T-helper 17 cell (primary cell): ENCODE results near the gene CINP. TPM values are rescaled to one million over a fixed set of nuclear protein-coding genes. Genes with fewer than 3 reads are reported as not detected.
"Not testable (repeated sequence)": the region's sequence is repeated elsewhere in the genome, so short reads cannot be mapped to it uniquely, and the experiment has no call there.

Source experiments
- ATAC-seq: fragments of 150-1000 bp; cut with Tn5 transposase; 2 replicates; pipeline ENCODE4 v1.10.0; 2021; ENCODE audit warnings: mild to moderate bottlenecking, moderate library complexity
- DNase-seq, 3 donors: peaks; one replicate each; pipeline versions ENCODE4 v3.0.0 to v3.0.0-alpha.2; 2020 to 2021
- H3K9me3 ChIP-seq: one replicate; pipeline ENCODE4 v1.7.0; 2013; ENCODE audit warnings: low read length, mild to moderate bottlenecking; ENCODE audit not compliant: control insufficient read depth, poor library complexity, severe bottlenecking
- H3K27ac Mint-ChIP-seq: one replicate; pipeline ENCODE4 v1.8.0; 2022; ENCODE audit warnings: mild to moderate bottlenecking, moderate library complexity, mixed read lengths
- H3K27me3 Mint-ChIP-seq: one replicate; pipeline ENCODE4 v1.8.0; 2022; ENCODE audit warnings: mixed read lengths
- H3K36me3 Mint-ChIP-seq: one replicate; pipeline ENCODE4 v1.8.0; 2022; ENCODE audit warnings: low read depth, mixed read lengths
- H3K4me1 Mint-ChIP-seq: one replicate; pipeline ENCODE4 v1.8.0; 2022; ENCODE audit warnings: mild to moderate bottlenecking, mixed read lengths
- H3K4me3 Mint-ChIP-seq: one replicate; pipeline ENCODE4 v1.8.0; 2022; ENCODE audit warnings: mild to moderate bottlenecking, moderate library complexity, mixed read lengths
- total RNA-seq, 4 donors: library from RNA in 2 of 4; stranded (reverse) in 2 of 4; gene quantifications; one replicate each; pipeline ENCODE4 v1.2.3 and lab custom pipeline; 2022 to 2026

CINP gene
- total RNA-seq, 2 donors from 2014 or later: 17.1 to 21.3 TPM

- H3K36me3 Mint-ChIP-seq: no peaks in the 10 kb centered on the region
- H3K27me3 Mint-ChIP-seq: no peaks in the 10 kb centered on the region
- no peak for DNase-seq
- H3K9me3 ChIP-seq: no peaks in the 10 kb centered on the region
- peaks cover 2% of the 10 kb centered on the region for H3K4me1 Mint-ChIP-seq
- no peak overlapping the region for H3K27ac Mint-ChIP-seq
- no peak for ATAC-seq
- no peak overlapping the region for H3K4me3 Mint-ChIP-seq
Observed at GRCh38 chr14:102346645-102347044, 16.0 kb downstream of the CINP start.

GRCh38 chr14:102345232-102345631 lies 17.5 kb downstream of the CINP start:
- DNase-seq (no peak), ATAC-seq (no peak)
- no peak overlapping the region for H3K4me3 Mint-ChIP-seq
- peaks cover 2% of the 10 kb centered on the region for H3K4me1 Mint-ChIP-seq
- no peaks in the 10 kb centered on the region for H3K9me3 ChIP-seq
- H3K27me3 Mint-ChIP-seq: no peaks in the 10 kb centered on the region
- no peaks in the 10 kb centered on the region for H3K36me3 Mint-ChIP-seq
- H3K27ac Mint-ChIP-seq: peak overlapping the region; percentile 57

GRCh38 chr14:102344485-102344884 lies 18.2 kb downstream of the CINP start:
- no peak for ATAC-seq
- H3K9me3 ChIP-seq: no peaks in the 10 kb centered on the region
- Mint-ChIP-seq H3K4me3 (no peak overlapping the region), H3K27ac (peak overlapping the region; percentile 57), H3K27me3 (no peaks in the 10 kb centered on the region), H3K36me3 (no peaks in the 10 kb centered on the region), H3K4me1 (peaks cover 2% of the 10 kb centered on the region)
- DNase-seq: no peak

- no peak for ATAC-seq
- no peaks in the 10 kb centered on the region for H3K27me3 Mint-ChIP-seq
- no peak overlapping the region for H3K4me3 Mint-ChIP-seq
- no peak overlapping the region for H3K27ac Mint-ChIP-seq
- no peaks in the 10 kb centered on the region for H3K36me3 Mint-ChIP-seq
- no peaks in the 10 kb centered on the region for H3K9me3 ChIP-seq
- no peak for DNase-seq
- peaks cover 2% of the 10 kb centered on the region for H3K4me1 Mint-ChIP-seq
Observed at GRCh38 chr14:102344084-102344483, 18.6 kb downstream of the CINP start.

GRCh38 chr14:102342238-102342637 lies 20.5 kb downstream of the CINP start:
- Mint-ChIP-seq H3K27ac (no peak overlapping the region), H3K36me3 (peaks cover 2% of the 10 kb centered on the region), H3K4me3 (no peak overlapping the region), H3K27me3 (no peaks in the 10 kb centered on the region), H3K4me1 (peaks cover 4% of the 10 kb centered on the region)
- DNase-seq (no peak), ATAC-seq (no peak)
- H3K9me3 ChIP-seq: no peaks in the 10 kb centered on the region

GRCh38 chr14:102341566-102341965 lies 21.1 kb downstream of the CINP start:
- H3K4me3 Mint-ChIP-seq: no peak overlapping the region
- H3K36me3 Mint-ChIP-seq: peaks cover 2% of the 10 kb centered on the region
- ATAC-seq (no peak), DNase-seq (no peak)
- no peaks in the 10 kb centered on the region for H3K9me3 ChIP-seq
- H3K27me3 Mint-ChIP-seq: no peaks in the 10 kb centered on the region
- peaks cover 4% of the 10 kb centered on the region for H3K4me1 Mint-ChIP-seq
- peak overlapping the region; percentile 19 for H3K27ac Mint-ChIP-seq

GRCh38 chr14:102338724-102339123 lies 24.0 kb downstream of the CINP start:
- Mint-ChIP-seq H3K27ac (no peak overlapping the region), H3K4me3 (no peak overlapping the region), H3K4me1 (peaks cover 7% of the 10 kb centered on the region), H3K36me3 (peaks cover 2% of the 10 kb centered on the region), H3K27me3 (no peaks in the 10 kb centered on the region)
- H3K9me3 ChIP-seq: no peaks in the 10 kb centered on the region
- ATAC-seq: no peak
- DNase-seq: no peak

- Mint-ChIP-seq H3K4me1 (peaks cover 7% of the 10 kb centered on the region), H3K27ac (no peak overlapping the region), H3K27me3 (no peaks in the 10 kb centered on the region), H3K36me3 (peaks cover 2% of the 10 kb centered on the region), H3K4me3 (no peak overlapping the region)
- H3K9me3 ChIP-seq: no peaks in the 10 kb centered on the region
- ATAC-seq (no peak), DNase-seq (no peak)
Observed at GRCh38 chr14:102335163-102335562, 27.5 kb downstream of the CINP start.

- ATAC-seq: no peak
- no peak overlapping the region for H3K27ac Mint-ChIP-seq
Observed at GRCh38 chr14:102333795-102334705, 28.6 kb downstream of the CINP start.

GRCh38 chr14:102333390-102333789 lies 29.3 kb downstream of the CINP start:
- no peak for ATAC-seq
- no peaks in the 10 kb centered on the region for H3K9me3 ChIP-seq
- DNase-seq: no peak
- no peak overlapping the region for H3K27ac Mint-ChIP-seq
- no peak overlapping the region for H3K4me3 Mint-ChIP-seq
- no peaks in the 10 kb centered on the region for H3K27me3 Mint-ChIP-seq
- peaks cover 7% of the 10 kb centered on the region for H3K4me1 Mint-ChIP-seq
- H3K36me3 Mint-ChIP-seq: peaks cover under 1% of the 10 kb centered on the region

More at GRCh38 chr14:102333795-102334705, 28.6 kb downstream of the CINP start:
- no peaks in the 10 kb centered on the region for H3K27me3 Mint-ChIP-seq
- H3K36me3 Mint-ChIP-seq: peaks cover 2% of the 10 kb centered on the region
- no peaks in the 10 kb centered on the region for H3K9me3 ChIP-seq
- H3K4me3 Mint-ChIP-seq: no peak overlapping the region
- H3K4me1 Mint-ChIP-seq: peaks cover 7% of the 10 kb centered on the region
- no peak for DNase-seq

GRCh38 chr14:102330806-102331205 lies 31.9 kb downstream of the CINP start:
- Mint-ChIP-seq H3K4me1 (peaks cover 7% of the 10 kb centered on the region), H3K27me3 (no peaks in the 10 kb centered on the region), H3K27ac (no peak overlapping the region), H3K4me3 (no peak overlapping the region), H3K36me3 (no peaks in the 10 kb centered on the region)
- DNase-seq (no peak), ATAC-seq (no peak)
- no peaks in the 10 kb centered on the region for H3K9me3 ChIP-seq

- not testable (repeated sequence) for H3K4me3 Mint-ChIP-seq, ATAC-seq, H3K36me3 Mint-ChIP-seq, H3K27me3 Mint-ChIP-seq, H3K27ac Mint-ChIP-seq, H3K9me3 ChIP-seq, H3K4me1 Mint-ChIP-seq, DNase-seq
Observed at GRCh38 chr14:102329381-102329780, 33.3 kb downstream of the CINP start.

GRCh38 chr14:102326583-102326982 lies 36.1 kb downstream of the CINP start:
- DNase-seq (no peak), ATAC-seq (no peak)
- H3K27me3 Mint-ChIP-seq: no peaks in the 10 kb centered on the region
- H3K4me1 Mint-ChIP-seq: peaks cover 5% of the 10 kb centered on the region
- no peaks in the 10 kb centered on the region for H3K36me3 Mint-ChIP-seq
- H3K27ac Mint-ChIP-seq: no peak overlapping the region
- H3K4me3 Mint-ChIP-seq: no peak overlapping the region
- no peaks in the 10 kb centered on the region for H3K9me3 ChIP-seq

GRCh38 chr14:102325791-102326345 lies 36.8 kb downstream of the CINP start:
- H3K9me3 ChIP-seq: no peaks in the 10 kb centered on the region
- no peaks in the 10 kb centered on the region for H3K36me3 Mint-ChIP-seq
- ATAC-seq (no peak), DNase-seq (no peak)
- H3K4me1 Mint-ChIP-seq: peaks cover 8% of the 10 kb centered on the region
- no peak overlapping the region for H3K27ac Mint-ChIP-seq
- no peak overlapping the region for H3K4me3 Mint-ChIP-seq
- H3K27me3 Mint-ChIP-seq: no peaks in the 10 kb centered on the region
